ENCODE measurements around the gene JAK2. TPM values are rescaled to one million over a fixed set of nuclear protein-coding genes. Genes with fewer than 3 reads are reported as not detected.
A peak's percentile ranks its signal among the peaks of the same experiment; 100 is the strongest.

Gene JAK2
- total RNA-seq, 2 experiments from 2014 or later = 28.4 to 29.0 TPM

- peak; percentile 15 for DNase-seq
- CTCF ChIA-PET = interaction anchor here (0.6 to 2.1 kb wide), 15 partner anchors 9 to 582 kb away, joined by 3 to 11 read pairs (median 3); no protein-coding TSS in a partner anchor
- no peak overlapping the region for H3K4me3 Mint-ChIP-seq
- peaks cover 55% of the 10 kb centered on the region for H3K4me1 Mint-ChIP-seq (ENCODE audit: low read depth)
- TF ChIP-seq CTCF (IDR thresholded peaks at IDR 0.05) = no peak
- H3K27ac Mint-ChIP-seq = peak overlapping the region; percentile 91
- H3K36me3 Mint-ChIP-seq (ENCODE audit: low read depth) = peaks cover 10% of the 10 kb centered on the region
- H3K9me3 Mint-ChIP-seq = no peaks in the 10 kb centered on the region
- POLR2A ChIA-PET = interaction anchor here (0.7 to 2.2 kb wide), 5 partner anchors 12 to 642 kb away, joined by 3 to 19 read pairs (median 6); partner anchors contain the start of gene RCL1
- intact Hi-C loops (cut with micrococcal nuclease) = loop anchor here (2.0 to 5.0 kb wide), 2 partner anchors 14 to 306 kb away; partner anchors contain the start of gene CDC37L1
- no peaks in the 10 kb centered on the region for H3K27me3 Mint-ChIP-seq
- no peak for ATAC-seq
Measured at GRCh38 chr9:4982721-4983482, 2.2 kb upstream of the JAK2 start.

- Mint-ChIP-seq H3K27ac (peak overlapping the region; percentile 91), H3K4me3 (no peak overlapping the region), H3K9me3 (no peaks in the 10 kb centered on the region), H3K27me3 (no peaks in the 10 kb centered on the region), H3K4me1 (ENCODE audit: low read depth) (peaks cover 52% of the 10 kb centered on the region), H3K36me3 (ENCODE audit: low read depth) (peaks cover 10% of the 10 kb centered on the region)
- intact Hi-C loops (cut with micrococcal nuclease) = loop anchor here (2.0 to 5.0 kb wide), 2 partner anchors 15 to 306 kb away; partner anchors contain the start of gene CDC37L1
- DNase-seq = no peak
- ATAC-seq = no peak
- CTCF ChIA-PET = interaction anchor here (0.8 to 2.1 kb wide), 6 partner anchors 10 to 125 kb away, joined by 3 to 11 read pairs (median 6); no protein-coding TSS in a partner anchor
- POLR2A ChIA-PET = interaction anchor here (0.7 to 2.2 kb wide), 4 partner anchors 13 to 641 kb away, joined by 3 to 19 read pairs (median 7); partner anchors contain the start of gene RCL1
- TF ChIP-seq CTCF (IDR thresholded peaks at IDR 0.05) = no peak
Measured at GRCh38 chr9:4983601-4984165, 1.4 kb upstream of the JAK2 start.

GRCh38 chr9:4984171-4984620 is 876 bp upstream of the JAK2 start:
- no peaks in the 10 kb centered on the region for H3K9me3 Mint-ChIP-seq
- H3K36me3 Mint-ChIP-seq (ENCODE audit: low read depth) = peaks cover 10% of the 10 kb centered on the region
- no peak for TF ChIP-seq CTCF (IDR thresholded peaks at IDR 0.05)
- peaks cover 48% of the 10 kb centered on the region for H3K4me1 Mint-ChIP-seq (ENCODE audit: low read depth)
- no peaks in the 10 kb centered on the region for H3K27me3 Mint-ChIP-seq
- no peak for DNase-seq
- CTCF ChIA-PET = interaction anchor here (0.9 to 2.6 kb wide), 8 partner anchors 9 to 190 kb away, joined by 3 to 14 read pairs (median 6); partner anchors contain the start of gene RCL1
- ATAC-seq = peak; percentile 0
- peak overlapping the region; percentile 91 for H3K27ac Mint-ChIP-seq
- no peak overlapping the region for H3K4me3 Mint-ChIP-seq
- POLR2A ChIA-PET = interaction anchor here (0.6 to 3.8 kb wide), 9 partner anchors 9 to 222 kb away, joined by 3 to 26 read pairs (median 6); partner anchors contain the start of gene RCL1
- intact Hi-C loops (cut with micrococcal nuclease) = loop anchor here (5.0 kb wide), 1 partner anchor 307 kb away; the partner anchor contains the start of gene CDC37L1

GRCh38 chr9:4985386-4986266 is 554 bp downstream of the JAK2 start:
- peaks cover 34% of the 10 kb centered on the region for H3K4me1 Mint-ChIP-seq (ENCODE audit: low read depth)
- no peak for TF ChIP-seq CTCF (IDR thresholded peaks at IDR 0.05)
- H3K9me3 Mint-ChIP-seq = no peaks in the 10 kb centered on the region
- CTCF ChIA-PET = interaction anchor here (1.0 to 12.1 kb wide), 12 partner anchors 9 to 602 kb away, joined by 3 to 149 read pairs (median 5); partner anchors contain the start of gene RCL1
- peaks cover 10% of the 10 kb centered on the region for H3K36me3 Mint-ChIP-seq (ENCODE audit: low read depth)
- ATAC-seq (no peak), DNase-seq (peak; percentile 39)
- peak overlapping the region; percentile 91 for H3K27ac Mint-ChIP-seq
- POLR2A ChIA-PET = interaction anchor here (0.9 to 3.8 kb wide), 14 partner anchors 10 to 193 kb away, joined by 3 to 26 read pairs (median 4); partner anchors contain the start of gene RCL1
- intact Hi-C loops (cut with micrococcal nuclease) = loop anchor here (2.0 to 5.0 kb wide), 3 partner anchors 153 to 452 kb away; partner anchors contain the start of gene PLGRKT
- no peaks in the 10 kb centered on the region for H3K27me3 Mint-ChIP-seq
- no peak overlapping the region for H3K4me3 Mint-ChIP-seq
